ENCODE measurements around the gene CDC27. TPM values are rescaled to one million over a fixed set of nuclear protein-coding genes. Genes with fewer than 3 reads are reported as not detected.

CDC27 gene
- total RNA-seq, 1 donor from 2014 or later, result 112 TPM

- H3K4me3 ChIP-seq, result no peak overlapping the region
- H3K27ac ChIP-seq, result no peak overlapping the region
- no peaks in the 10 kb centered on the region for H3K9me3 ChIP-seq
- H3K36me3 ChIP-seq, result no peaks in the 10 kb centered on the region
- H3K4me1 ChIP-seq, result peaks cover 0 to 16% of the 10 kb centered on the region in 2 donors
- TF ChIP-seq CTCF (IDR thresholded peaks at IDR 0.05), result no peak
- no peaks in the 10 kb centered on the region for H3K27me3 ChIP-seq
- intact Hi-C loops (cut with DNase I), result no loop called here
- DNase-seq (ENCODE audit: low spot score in 2 of 2), result no peak
Observed at GRCh38 chr17:47235506-47235905, 46.4 kb upstream of the CDC27 start.

GRCh38 chr17:47232465-47232864 lies 43.4 kb upstream of the CDC27 start:
- H3K4me1 ChIP-seq, result peaks cover 0 to 10% of the 10 kb centered on the region in 2 donors
- no peak for TF ChIP-seq CTCF (IDR thresholded peaks at IDR 0.05)
- no peaks in the 10 kb centered on the region for H3K27me3 ChIP-seq
- DNase-seq (ENCODE audit: low spot score in 2 of 2), result no peak
- no peaks in the 10 kb centered on the region for H3K36me3 ChIP-seq
- no peak overlapping the region for H3K27ac ChIP-seq
- H3K9me3 ChIP-seq, result no peaks in the 10 kb centered on the region
- intact Hi-C loops (cut with DNase I), result no loop called here
- no peak overlapping the region for H3K4me3 ChIP-seq

GRCh38 chr17:47231866-47232265 lies 42.8 kb upstream of the CDC27 start:
- no peak overlapping the region for H3K27ac ChIP-seq
- H3K4me1 ChIP-seq, result peaks cover 2 to 15% of the 10 kb centered on the region in 2 donors
- H3K36me3 ChIP-seq, result no peaks in the 10 kb centered on the region
- intact Hi-C loops (cut with DNase I), result no loop called here
- no peak for DNase-seq (ENCODE audit: low spot score in 2 of 2)
- no peak for TF ChIP-seq CTCF (IDR thresholded peaks at IDR 0.05)
- H3K27me3 ChIP-seq, result no peaks in the 10 kb centered on the region
- H3K9me3 ChIP-seq, result no peaks in the 10 kb centered on the region
- no peak overlapping the region for H3K4me3 ChIP-seq

GRCh38 chr17:47231334-47231733 lies 42.2 kb upstream of the CDC27 start:
- no peak for TF ChIP-seq CTCF (IDR thresholded peaks at IDR 0.05)
- H3K9me3 ChIP-seq, result no peaks in the 10 kb centered on the region
- no peak for DNase-seq (ENCODE audit: low spot score in 2 of 2)
- H3K27ac ChIP-seq, result no peak overlapping the region
- H3K27me3 ChIP-seq, result no peaks in the 10 kb centered on the region
- no peaks in the 10 kb centered on the region for H3K36me3 ChIP-seq
- H3K4me3 ChIP-seq, result no peak overlapping the region
- peaks cover 6 to 21% of the 10 kb centered on the region in 2 donors for H3K4me1 ChIP-seq
- intact Hi-C loops (cut with DNase I), result no loop called here

- Histone ChIP-seq H3K4me3 (no peak overlapping the region), H3K4me1 (peaks cover 10 to 24% of the 10 kb centered on the region in 2 donors), H3K9me3 (no peaks in the 10 kb centered on the region), H3K27ac (no peak overlapping the region), H3K27me3 (no peaks in the 10 kb centered on the region), H3K36me3 (no peaks in the 10 kb centered on the region)
- intact Hi-C loops (cut with DNase I), result loop anchor here (1.0 kb wide), 1 partner anchor 84 kb away; no protein-coding TSS in a partner anchor
- DNase-seq (ENCODE audit: low spot score in 2 of 2), result no peak
- TF ChIP-seq CTCF (IDR thresholded peaks at IDR 0.05), result no peak
Observed at GRCh38 chr17:47230864-47231263, 41.8 kb upstream of the CDC27 start.
